ENCODE results near the gene PRSS22. TPM values are rescaled to one million over a fixed set of nuclear protein-coding genes. Genes with fewer than 3 reads are reported as not detected.

Gene PRSS22
- total RNA-seq, 2 experiments from 2014 or later, result not detected

- ChIA-PET CTCF (interaction anchor here (1.4 to 3.3 kb wide), 3 partner anchors 11 to 15 kb away, joined by 7 to 14 read pairs (median 13); no protein-coding TSS in a partner anchor), POLR2A (no interaction called here)
- Mint-ChIP-seq H3K4me3 (no peak overlapping the region), H3K9me3 (peaks cover 11% of the 10 kb centered on the region), H3K36me3 (ENCODE audit: low read depth) (peaks cover 7% of the 10 kb centered on the region), H3K27ac (no peak overlapping the region), H3K27me3 (peaks cover 13% of the 10 kb centered on the region), H3K4me1 (peaks cover 10% of the 10 kb centered on the region)
- DNase-seq, result no peak
These were observed 4.4 kb downstream of the PRSS22 start for GRCh38 chr16:2853531-2854073.

GRCh38 chr16:2852731-2853507 is 5.1 kb downstream of the PRSS22 start:
- H3K4me1 Mint-ChIP-seq, result peaks cover 10% of the 10 kb centered on the region
- H3K9me3 Mint-ChIP-seq, result peaks cover 11% of the 10 kb centered on the region
- POLR2A ChIA-PET, result no interaction called here
- no peak for DNase-seq
- H3K36me3 Mint-ChIP-seq (ENCODE audit: low read depth), result peaks cover 7% of the 10 kb centered on the region
- no peak overlapping the region for H3K27ac Mint-ChIP-seq
- peaks cover 13% of the 10 kb centered on the region for H3K27me3 Mint-ChIP-seq
- CTCF ChIA-PET, result interaction anchor here (2.7 to 3.3 kb wide), 2 partner anchors 10 to 15 kb away, joined by 13 to 14 read pairs; no protein-coding TSS in a partner anchor
- no peak overlapping the region for H3K4me3 Mint-ChIP-seq

- Mint-ChIP-seq H3K27ac (no peak overlapping the region), H3K4me3 (no peak overlapping the region), H3K4me1 (peaks cover 7% of the 10 kb centered on the region), H3K36me3 (ENCODE audit: low read depth) (peaks cover 7% of the 10 kb centered on the region), H3K27me3 (peaks cover 11% of the 10 kb centered on the region), H3K9me3 (peaks cover 11% of the 10 kb centered on the region)
- CTCF ChIA-PET, result interaction anchor here (3.3 kb wide), 1 partner anchor 9 kb away, joined by 14 read pairs; no protein-coding TSS in a partner anchor
- no peak for DNase-seq
- POLR2A ChIA-PET, result no interaction called here
These were observed 5.8 kb downstream of the PRSS22 start for GRCh38 chr16:2852003-2852730.

DNA sequence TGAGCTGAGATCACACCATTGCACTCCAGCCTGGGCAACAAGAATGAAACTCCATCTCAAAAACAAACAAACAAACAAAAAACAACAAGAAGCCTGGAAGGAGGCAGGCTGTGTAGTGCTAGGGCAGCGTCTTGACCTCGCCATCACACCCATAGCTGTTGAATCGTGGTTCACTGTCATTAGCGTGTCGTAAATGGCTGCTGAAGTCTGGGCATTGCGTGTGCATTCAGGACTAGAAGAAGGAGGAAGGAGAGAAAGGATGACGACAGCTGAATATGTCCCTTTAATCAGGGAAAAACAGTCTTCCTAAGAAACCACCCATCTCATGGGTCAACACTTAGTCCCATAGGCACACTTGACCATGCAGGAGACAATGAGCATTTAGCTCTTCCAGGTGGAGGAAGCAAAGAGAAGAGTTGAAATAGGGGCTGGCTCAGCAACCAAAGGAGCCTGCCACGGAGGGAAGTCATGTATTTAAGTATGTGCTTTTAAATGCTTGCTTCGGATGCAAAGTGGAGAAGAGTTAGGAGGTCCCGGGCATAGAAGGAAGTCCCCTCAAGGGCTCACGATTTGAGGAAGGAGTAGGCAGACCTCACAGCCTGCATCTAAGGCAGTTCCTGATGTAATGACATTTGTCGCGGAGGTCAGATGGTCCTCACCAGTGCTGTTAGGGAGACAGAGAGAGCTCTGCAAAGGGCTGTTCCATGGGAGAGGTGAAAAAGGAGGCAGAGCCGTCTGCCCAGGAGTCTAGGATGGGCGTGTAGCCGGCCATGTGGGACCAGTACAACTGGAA is 8.8 kb downstream of the PRSS22 start:
- DNase-seq, result no peak
- H3K27ac Mint-ChIP-seq, result no peak overlapping the region
- H3K36me3 Mint-ChIP-seq (ENCODE audit: low read depth), result peaks cover 2% of the 10 kb centered on the region
- H3K9me3 Mint-ChIP-seq, result peaks cover 2% of the 10 kb centered on the region
- H3K27me3 Mint-ChIP-seq, result peaks cover 11% of the 10 kb centered on the region
- CTCF ChIA-PET, result interaction anchor here (1.0 to 1.2 kb wide), 2 partner anchors 9 to 11 kb away, joined by 3 to 4 read pairs; no protein-coding TSS in a partner anchor
- POLR2A ChIA-PET, result no interaction called here
- H3K4me3 Mint-ChIP-seq, result no peak overlapping the region
- H3K4me1 Mint-ChIP-seq, result no peaks in the 10 kb centered on the region

DNA sequence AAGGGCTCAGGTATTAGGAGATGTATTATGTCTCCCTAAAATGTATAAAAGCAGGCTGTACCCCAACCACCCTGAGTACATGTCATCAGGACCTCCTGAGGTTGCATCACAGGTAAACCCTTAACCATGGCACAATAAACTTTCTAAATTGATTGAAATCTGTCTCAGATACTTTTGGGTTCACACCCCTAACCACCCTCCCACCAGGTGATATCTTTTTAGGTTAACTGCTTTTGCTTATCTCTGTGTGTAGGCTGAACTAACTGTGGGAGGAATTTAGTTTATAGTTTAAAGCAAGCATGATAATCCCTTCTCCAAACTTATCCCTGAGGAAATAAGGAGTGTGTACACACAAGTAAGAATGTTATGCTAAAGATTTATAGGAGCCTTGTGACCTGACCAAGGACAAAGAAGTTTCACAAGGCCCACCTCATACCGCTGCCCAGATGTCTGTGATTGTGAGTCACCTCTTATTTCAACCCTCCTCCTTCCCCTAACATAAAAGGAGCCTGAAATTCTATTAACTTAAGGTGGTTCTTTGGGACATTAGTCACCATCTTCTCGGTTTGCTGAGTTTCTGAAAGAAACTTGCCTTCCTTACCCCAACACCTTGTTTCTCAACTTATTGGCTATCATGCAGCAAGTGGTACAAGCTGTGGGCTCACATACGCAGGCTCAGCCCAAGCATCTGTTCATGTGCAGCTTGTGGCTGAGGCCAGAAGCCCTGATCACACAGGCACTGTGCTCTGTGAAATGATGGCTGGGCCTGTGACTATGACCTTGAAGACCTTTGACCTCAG is 11.3 kb downstream of the PRSS22 start:
- Mint-ChIP-seq H3K27ac (no peak overlapping the region), H3K27me3 (peaks cover 11% of the 10 kb centered on the region), H3K36me3 (ENCODE audit: low read depth) (no peaks in the 10 kb centered on the region), H3K9me3 (no peaks in the 10 kb centered on the region), H3K4me1 (peaks cover 11% of the 10 kb centered on the region), H3K4me3 (no peak overlapping the region)
- CTCF ChIA-PET, result no interaction called here
- no peak for DNase-seq
- POLR2A ChIA-PET, result no interaction called here

- ChIA-PET CTCF (interaction anchor here (1.2 to 1.3 kb wide), 2 partner anchors 19 to 23 kb away, joined by 5 read pairs; no protein-coding TSS in a partner anchor), POLR2A (interaction anchor here (0.6 kb wide), 1 partner anchor 360 kb away, joined by 3 read pairs; no protein-coding TSS in a partner anchor)
- H3K4me1 Mint-ChIP-seq, result peaks cover 16% of the 10 kb centered on the region
- no peaks in the 10 kb centered on the region for H3K36me3 Mint-ChIP-seq (ENCODE audit: low read depth)
- H3K27me3 Mint-ChIP-seq, result peaks cover 9% of the 10 kb centered on the region
- no peak for DNase-seq
- H3K9me3 Mint-ChIP-seq, result no peaks in the 10 kb centered on the region
- H3K4me3 Mint-ChIP-seq, result no peak overlapping the region
- H3K27ac Mint-ChIP-seq, result no peak overlapping the region
These were observed 12.9 kb downstream of the PRSS22 start for GRCh38 chr16:2845116-2845515.

GRCh38 chr16:2843526-2843925 is 14.4 kb downstream of the PRSS22 start:
- H3K27me3 Mint-ChIP-seq, result peaks cover 1% of the 10 kb centered on the region
- DNase-seq, result no peak
- no peaks in the 10 kb centered on the region for H3K9me3 Mint-ChIP-seq
- ChIA-PET POLR2A (no interaction called here), CTCF (interaction anchor here (0.5 to 2.3 kb wide), 5 partner anchors 10 to 941 kb away, joined by 3 to 14 read pairs (median 6); no protein-coding TSS in a partner anchor)
- H3K36me3 Mint-ChIP-seq (ENCODE audit: low read depth), result no peaks in the 10 kb centered on the region
- peaks cover 19% of the 10 kb centered on the region for H3K4me1 Mint-ChIP-seq
- peak overlapping the region; percentile 26 for H3K27ac Mint-ChIP-seq
- H3K4me3 Mint-ChIP-seq, result no peak overlapping the region

GRCh38 chr16:2842340-2843000 is 15.5 kb downstream of the PRSS22 start:
- no peaks in the 10 kb centered on the region for H3K27me3 Mint-ChIP-seq
- peak; percentile 64 for DNase-seq
- peak overlapping the region; percentile 87 for H3K27ac Mint-ChIP-seq
- no peaks in the 10 kb centered on the region for H3K9me3 Mint-ChIP-seq
- H3K4me3 Mint-ChIP-seq, result peak overlapping the region; percentile 16
- peaks cover 21% of the 10 kb centered on the region for H3K4me1 Mint-ChIP-seq
- POLR2A ChIA-PET, result no interaction called here
- CTCF ChIA-PET, result interaction anchor here (0.6 to 2.3 kb wide), 11 partner anchors 11 to 317 kb away, joined by 3 to 14 read pairs (median 4); partner anchors contain the start of gene FLYWCH2
- H3K36me3 Mint-ChIP-seq (ENCODE audit: low read depth), result no peaks in the 10 kb centered on the region

GRCh38 chr16:2841606-2842339 is 16.2 kb downstream of the PRSS22 start:
- CTCF ChIA-PET, result interaction anchor here (0.6 to 2.3 kb wide), 11 partner anchors 12 to 317 kb away, joined by 3 to 14 read pairs (median 4); partner anchors contain the start of gene FLYWCH2
- Mint-ChIP-seq H3K4me1 (peaks cover 21% of the 10 kb centered on the region), H3K36me3 (ENCODE audit: low read depth) (no peaks in the 10 kb centered on the region), H3K27me3 (no peaks in the 10 kb centered on the region), H3K9me3 (no peaks in the 10 kb centered on the region), H3K4me3 (no peak overlapping the region), H3K27ac (peak overlapping the region; percentile 87)
- no peak for DNase-seq
- POLR2A ChIA-PET, result no interaction called here

GRCh38 chr16:2840914-2841313 is 17.1 kb downstream of the PRSS22 start:
- Mint-ChIP-seq H3K4me1 (peaks cover 21% of the 10 kb centered on the region), H3K27ac (no peak overlapping the region), H3K27me3 (no peaks in the 10 kb centered on the region), H3K4me3 (no peak overlapping the region), H3K9me3 (no peaks in the 10 kb centered on the region), H3K36me3 (ENCODE audit: low read depth) (no peaks in the 10 kb centered on the region)
- ChIA-PET POLR2A (no interaction called here), CTCF (interaction anchor here (0.8 kb wide), 1 partner anchor 27 kb away, joined by 3 read pairs; no protein-coding TSS in a partner anchor)
- DNase-seq, result no peak

Measured in activated CD4-positive, alpha-beta T cell treated with anti-CD3 and anti-CD28 coated beads, Interleukin-2, amount 10 ng/mL, durations not matched to agents 7 days and 5 days (primary cell).